ENCODE data around the gene UNC13C.

- TF ChIP-seq, protein P1, sequence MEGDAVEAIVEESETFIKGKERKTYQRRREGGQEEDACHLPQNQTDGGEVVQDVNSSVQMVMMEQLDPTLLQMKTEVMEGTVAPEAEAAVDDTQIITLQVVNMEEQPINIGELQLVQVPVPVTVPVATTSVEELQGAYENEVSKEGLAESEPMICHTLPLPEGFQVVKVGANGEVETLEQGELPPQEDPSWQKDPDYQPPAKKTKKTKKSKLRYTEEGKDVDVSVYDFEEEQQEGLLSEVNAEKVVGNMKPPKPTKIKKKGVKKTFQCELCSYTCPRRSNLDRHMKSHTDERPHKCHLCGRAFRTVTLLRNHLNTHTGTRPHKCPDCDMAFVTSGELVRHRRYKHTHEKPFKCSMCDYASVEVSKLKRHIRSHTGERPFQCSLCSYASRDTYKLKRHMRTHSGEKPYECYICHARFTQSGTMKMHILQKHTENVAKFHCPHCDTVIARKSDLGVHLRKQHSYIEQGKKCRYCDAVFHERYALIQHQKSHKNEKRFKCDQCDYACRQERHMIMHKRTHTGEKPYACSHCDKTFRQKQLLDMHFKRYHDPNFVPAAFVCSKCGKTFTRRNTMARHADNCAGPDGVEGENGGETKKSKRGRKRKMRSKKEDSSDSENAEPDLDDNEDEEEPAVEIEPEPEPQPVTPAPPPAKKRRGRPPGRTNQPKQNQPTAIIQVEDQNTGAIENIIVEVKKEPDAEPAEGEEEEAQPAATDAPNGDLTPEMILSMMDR (IDR thresholded peaks at IDR 0.05; ENCODE audit: extremely low read depth in 1 of 2, insufficient read depth in 1 of 2, low read depth in 1 of 2, low read length in 2 of 2) = no peak
- TF ChIP-seq POLR2AphosphoS5 (IDR thresholded peaks at IDR 0.05; ENCODE audit: insufficient read depth, low read depth, low read length) (no peak), MYC (IDR thresholded peaks at IDR 0.05; ENCODE audit: low read depth, low read length) (no peak), POLR2A (IDR thresholded peaks at IDR 0.05; ENCODE audit: low read depth, low read length) (no peak), GATA2 (IDR thresholded peaks at IDR 0.05; ENCODE audit: insufficient read depth, insufficient read length, low read depth, low read length) (no peak), EZH2 (IDR thresholded peaks at IDR 0.05; ENCODE audit: borderline replicate concordance, low read depth, low read length, severe bottlenecking) (no peak), JUN (IDR thresholded peaks at IDR 0.05; ENCODE audit: borderline replicate concordance, insufficient read depth, insufficient read length, low read depth) (no peak)
- TF ChIP-seq, protein P2, sequence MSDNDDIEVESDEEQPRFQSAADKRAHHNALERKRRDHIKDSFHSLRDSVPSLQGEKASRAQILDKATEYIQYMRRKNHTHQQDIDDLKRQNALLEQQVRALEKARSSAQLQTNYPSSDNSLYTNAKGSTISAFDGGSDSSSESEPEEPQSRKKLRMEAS (IDR thresholded peaks at IDR 0.05; ENCODE audit: insufficient read depth, insufficient read length) = no peak
Measured at GRCh38 chr15:53978253-53978906, at the start of gene UNC13C.

Measured in endothelial cell of umbilical vein (primary cell).